M059J (cell line): ENCODE results near the gene BRAF. TPM values are rescaled to one million over a fixed set of nuclear protein-coding genes. Genes with fewer than 3 reads are reported as not detected.
"Not testable (repeated sequence)": the region's sequence is repeated elsewhere in the genome, so short reads cannot be mapped to it uniquely, and the experiment has no call there.

ENCODE experiments used
- DNase-seq: peaks from one replicate; pipeline ENCODE4 v3.0.0-alpha.2; 2012; ENCODE audit warnings: low read depth
- total RNA-seq: library from RNA; depleted of rRNA; stranded (reverse); fragments of >200 nt; shearing (Covaris generic); gene quantifications from 2 replicates; pipeline ENCODE4 v1.2.3, GENCODE V29; 2014; rRNA removed

Gene BRAF
- 8.2 and 10.3 TPM in 2 replicates for total RNA-seq

DNA sequence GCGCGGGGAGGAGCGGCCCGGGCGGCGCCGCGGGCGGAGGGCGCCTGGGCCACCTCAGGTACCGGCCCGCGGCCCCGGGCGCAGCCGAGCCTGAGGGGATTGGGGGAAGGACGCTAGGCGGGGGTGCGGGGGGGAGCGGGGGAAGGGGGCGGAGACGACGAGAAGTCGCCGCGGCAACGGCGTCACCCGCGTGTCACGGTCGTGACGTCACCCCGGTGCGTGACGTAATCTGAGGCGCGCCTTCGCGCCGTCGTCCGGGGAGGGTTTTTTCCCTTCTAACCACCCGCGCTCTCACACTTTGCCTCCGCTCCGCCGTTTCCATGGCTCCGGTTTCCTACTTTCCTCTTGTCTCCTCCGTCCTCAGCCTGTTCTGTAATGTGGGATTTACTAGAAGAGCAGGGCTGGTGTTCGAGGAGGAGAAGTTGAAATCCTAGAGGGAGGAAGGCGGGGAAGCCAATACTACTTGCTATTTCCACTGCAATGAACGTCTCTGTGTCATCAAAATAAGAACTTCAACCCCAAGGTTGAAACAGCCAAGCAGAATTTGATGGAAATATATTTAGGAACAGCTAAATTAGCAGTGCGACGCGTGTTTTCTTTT, at the start of gene BRAF:
BRAF (minus strand) TSS at position 109 of the 601 bp plus-strand sequence. CDS start 226 bp downstream, outside the sequence.
- DNase-seq, result peak; percentile 84

DNA sequence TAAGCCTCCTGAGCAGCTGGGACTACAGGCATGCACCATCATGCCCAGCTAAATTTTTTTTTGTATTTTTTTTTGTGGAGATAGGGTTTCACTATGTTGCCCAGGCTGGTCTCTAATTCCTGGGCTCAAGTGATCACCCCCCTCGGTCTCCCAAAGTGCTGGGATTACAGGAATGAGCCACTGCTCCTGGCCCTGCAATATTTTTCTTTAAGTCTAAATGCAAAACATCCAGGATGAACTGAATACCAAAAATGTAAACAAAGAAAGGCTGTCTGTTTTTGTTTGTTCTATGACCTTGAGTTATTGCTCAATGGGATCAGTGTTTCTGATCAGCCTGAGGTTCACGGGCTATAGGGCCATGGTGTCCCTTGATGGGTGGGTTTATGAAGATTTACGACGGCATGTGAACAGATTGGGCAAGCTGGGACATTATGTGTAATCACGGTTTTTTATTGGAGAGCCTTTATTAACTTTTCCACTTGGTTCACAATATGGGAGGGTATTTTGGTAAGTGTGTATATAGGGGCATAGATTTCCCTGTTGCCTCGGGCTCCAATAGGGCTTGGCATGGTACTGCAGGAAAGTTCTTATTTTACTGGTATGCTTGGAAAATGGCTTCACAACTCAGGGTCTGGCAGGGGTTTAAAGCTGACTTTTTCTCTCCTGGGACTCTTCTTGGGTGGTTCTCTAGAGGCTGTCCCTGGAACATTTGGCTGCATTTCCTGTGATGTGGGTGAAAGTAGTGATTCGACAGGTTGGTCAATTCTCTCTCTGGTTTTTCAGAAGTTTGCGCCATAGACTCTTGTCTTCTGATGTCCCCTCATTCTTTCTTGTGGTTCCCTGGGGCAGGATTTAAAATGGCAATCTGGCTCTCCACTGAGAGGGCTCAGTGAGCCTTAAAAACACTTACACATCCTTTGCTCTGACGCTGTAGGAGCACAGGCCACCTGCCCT, 48.4 kb upstream of the BRAF start:
- no peak for DNase-seq

DNA sequence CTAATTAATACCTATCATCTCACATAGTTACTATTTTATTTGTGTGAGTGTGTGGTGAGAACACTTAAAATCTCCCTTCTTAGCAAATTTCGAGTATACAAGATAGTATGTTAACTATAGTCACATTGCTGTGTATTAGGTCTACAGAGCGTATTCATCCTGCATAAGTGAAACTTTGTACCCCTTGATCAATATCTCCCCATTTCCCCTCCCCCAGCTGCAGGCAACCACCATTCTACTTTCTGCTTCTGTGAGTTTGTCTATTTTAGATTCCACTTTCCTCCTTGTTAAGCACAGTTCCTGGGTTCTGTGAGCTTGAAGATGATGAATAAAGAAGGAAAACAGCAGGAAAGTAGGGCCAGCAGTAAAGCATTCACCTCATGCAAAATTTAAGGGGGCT, 47.6 kb upstream of the BRAF start:
- DNase-seq, result no peak

DNA sequence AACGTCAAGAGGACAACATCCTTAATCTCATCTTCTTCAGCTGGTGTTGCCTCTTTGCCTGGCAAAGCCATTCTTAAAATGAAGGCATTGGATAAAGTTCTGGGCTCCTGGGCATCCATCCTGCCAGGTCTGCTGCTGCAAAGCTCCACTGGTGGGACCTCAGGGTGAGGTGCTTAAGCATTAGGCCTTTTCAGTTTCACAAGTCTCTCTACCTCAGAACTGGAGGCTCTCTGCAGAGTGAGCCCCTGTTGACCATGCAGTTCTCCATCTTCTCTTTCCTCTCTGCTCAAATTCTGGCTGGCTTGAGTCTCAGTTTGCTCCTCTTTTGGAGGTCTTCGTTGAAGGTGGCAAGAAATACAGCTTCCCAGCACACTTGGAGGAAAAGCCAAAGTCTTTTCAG, 42.7 kb upstream of the BRAF start:
- no peak for DNase-seq

DNA sequence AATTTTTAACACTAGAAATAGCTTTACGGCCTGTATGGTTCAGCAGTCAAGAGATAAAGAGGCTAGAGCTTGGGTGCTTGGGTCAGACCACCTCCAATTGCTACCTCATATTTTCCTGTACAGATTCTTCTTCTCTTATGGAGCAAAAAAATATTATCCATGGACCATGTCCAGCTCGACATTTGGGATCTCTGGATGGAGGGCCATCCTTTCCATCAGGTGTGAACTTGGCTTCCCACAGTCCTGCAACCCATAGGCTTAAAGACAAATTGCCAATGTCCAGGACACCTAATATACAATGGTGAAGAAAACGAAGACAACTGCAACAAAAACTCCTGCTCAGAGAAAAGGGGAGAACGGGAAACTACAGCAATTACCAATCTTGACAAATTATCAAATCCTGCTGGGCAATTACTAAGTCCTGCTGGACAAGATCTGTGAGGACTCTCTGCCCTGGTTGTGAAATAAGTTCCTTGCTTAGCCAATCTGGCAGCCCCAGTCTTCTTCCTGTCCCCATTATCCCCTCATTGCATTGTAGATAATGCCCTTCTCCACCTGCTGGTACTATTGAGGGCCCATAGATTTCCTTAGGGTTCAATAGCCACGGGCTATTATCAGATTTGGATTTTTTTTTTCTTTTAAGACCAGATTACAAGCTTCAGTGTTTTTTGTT, 42.0 kb upstream of the BRAF start:
- DNase-seq, result no peak

DNA sequence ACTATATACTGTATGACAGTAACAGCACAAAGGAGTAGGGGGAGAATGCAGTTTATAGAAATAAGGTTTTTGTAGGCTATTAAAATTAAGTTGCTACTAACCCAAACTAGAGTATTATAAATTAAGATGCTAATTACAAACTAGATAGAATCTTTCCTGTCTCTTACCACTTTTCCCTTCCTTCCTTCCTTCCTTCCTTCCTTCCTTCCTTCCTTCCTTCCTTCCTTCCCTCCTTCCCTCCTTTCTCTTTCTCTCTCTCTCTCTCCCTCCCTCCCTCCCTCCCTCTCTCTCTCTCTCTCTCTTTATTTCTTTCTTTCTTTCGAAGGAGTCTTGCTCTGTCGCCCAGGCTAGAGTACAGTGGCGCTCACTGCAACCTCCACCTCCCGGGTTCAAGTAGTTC, 36.4 kb upstream of the BRAF start:
- no peak for DNase-seq

DNA sequence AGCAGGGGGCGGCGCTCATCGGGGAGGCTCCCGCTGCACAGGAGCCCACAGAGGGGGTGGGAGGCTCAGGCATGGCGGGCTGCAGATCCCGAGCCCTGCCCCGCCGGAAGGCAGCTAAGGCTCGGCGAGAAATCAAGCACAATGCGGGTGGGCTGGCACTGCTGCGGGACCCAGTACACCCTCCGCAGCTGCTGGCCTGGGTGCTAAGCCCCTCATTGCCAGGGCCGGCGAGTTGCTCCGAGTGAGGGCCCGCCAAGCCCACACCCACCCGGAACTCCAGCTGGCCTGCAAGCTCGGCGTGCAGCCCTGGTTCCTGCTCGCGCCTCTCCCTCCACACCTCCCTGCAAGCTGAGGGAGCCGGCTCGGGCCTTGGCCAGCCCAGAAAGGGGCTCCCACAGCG, 32.3 kb upstream of the BRAF start:
- not testable (repeated sequence) for DNase-seq

DNA sequence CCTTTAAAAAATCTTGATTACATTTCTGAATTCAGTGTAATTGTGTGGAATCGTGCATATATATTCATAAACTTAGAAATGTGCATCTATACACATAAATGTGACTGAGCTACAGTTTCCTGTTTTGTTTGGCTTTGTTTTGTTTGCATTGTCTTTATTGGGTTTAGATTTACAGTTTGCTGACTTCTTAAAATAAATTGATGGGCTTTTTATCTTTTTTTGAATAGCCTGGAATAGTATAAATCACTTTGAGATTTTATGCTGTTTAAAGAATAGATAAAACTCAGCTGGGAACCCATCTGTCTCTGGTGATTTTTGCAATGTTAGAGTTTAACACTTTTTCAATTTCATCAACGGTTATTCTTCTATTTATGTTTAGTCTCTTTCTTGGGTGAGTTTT, 21.2 kb upstream of the BRAF start:
- DNase-seq, result no peak

DNA sequence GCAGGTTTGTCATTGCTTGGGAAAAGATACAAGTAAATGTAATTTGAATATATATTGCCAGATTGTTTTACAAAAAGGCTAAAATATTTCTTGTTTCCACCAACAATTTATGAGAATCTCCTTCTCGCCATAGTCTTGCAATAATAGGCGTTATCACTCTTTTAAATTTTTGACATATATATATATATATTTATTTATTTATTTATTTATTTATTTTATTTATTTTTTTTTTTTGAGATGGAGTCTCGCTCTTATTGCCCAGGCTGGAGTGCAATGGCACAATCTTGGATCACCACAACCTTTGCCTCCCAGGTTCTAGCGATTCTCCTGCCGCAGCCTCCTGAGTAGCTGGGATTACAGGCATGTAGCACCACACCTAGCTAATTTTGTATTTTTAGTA, 17.5 kb upstream of the BRAF start:
- DNase-seq, result not testable (repeated sequence)

DNA sequence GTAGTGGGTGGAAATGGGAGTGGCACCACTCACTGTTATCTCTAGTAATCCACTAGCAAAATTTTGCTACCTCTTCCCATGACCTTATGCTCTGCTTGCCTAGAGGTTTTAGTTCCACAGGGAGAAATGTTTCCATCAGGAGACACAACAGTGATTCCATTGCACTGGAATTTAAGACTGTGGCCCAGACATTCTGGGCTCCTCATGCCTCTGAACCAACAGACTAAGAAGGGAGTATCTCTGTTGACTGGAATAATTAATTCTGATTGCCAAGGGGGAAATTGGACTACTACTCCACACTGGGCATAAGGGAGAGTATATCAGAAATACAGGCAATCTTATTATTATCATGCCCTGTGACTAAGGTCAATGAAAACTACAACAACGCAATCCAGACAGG, 16.2 kb upstream of the BRAF start:
- peak; percentile 14 for DNase-seq

DNA sequence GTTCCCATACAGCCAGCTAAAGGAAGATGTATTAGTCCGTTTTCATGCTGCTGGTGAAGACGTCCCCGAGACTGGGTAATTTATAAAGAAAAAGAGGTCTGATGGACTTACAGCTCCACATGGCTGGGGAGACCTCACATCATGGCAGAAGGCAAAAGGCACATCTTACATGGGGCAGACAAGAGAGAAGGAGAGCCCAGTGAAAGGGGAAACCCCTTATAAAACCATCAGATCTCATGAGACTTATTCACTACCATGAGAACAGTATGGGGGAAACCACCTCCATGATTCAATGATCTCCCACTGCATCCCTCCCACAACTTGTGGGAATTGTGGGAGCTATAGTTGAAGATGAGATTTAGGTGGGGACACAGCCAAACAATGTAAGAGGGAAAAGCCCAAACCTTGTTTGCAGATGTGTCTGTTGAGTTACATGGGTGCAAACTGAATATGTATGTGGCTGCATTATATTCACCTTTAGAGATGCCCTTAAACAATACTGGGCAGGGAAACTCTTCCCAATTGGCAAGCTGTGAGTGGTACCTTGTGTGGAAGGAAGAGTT, 13.1 kb upstream of the BRAF start:
- DNase-seq, result no peak

DNA sequence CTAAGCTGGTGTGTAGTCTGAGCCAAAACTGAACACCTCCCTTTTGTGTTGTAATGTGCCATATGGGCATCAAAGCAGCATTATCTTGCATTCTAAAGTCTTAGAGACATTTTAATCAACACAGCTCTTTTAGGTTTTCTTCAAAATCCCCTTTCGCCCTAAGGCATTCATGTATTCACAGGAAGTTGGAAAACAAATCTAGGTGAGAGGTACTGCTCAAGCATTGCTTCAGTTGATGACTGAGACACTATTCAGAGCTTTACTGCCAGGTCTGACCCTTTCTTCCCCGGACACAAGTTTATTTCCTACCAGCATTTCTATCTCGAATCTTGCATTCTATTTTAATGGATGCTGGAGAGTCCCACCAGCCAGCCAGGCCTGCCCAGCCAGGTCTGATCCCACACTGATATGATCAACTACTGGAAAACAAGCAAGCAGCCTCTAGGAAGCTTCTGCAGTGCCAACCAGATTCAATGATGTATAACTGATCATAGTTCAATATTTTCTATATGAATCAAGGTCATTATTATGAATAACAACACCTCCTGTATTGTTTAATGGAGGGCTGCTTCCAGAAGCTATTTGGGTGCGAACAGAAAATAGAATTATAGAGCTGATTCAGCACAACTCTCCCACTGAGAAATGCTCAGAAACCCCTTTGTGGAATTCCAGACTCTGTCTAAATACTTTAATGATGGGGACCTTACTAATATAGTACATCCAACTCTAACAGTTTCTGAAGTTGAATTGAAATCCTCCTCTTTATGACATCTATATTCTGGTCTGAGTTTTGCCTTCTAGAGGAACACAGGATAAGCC, 4.0 kb upstream of the BRAF start:
- DNase-seq, result peak; percentile 32

DNA sequence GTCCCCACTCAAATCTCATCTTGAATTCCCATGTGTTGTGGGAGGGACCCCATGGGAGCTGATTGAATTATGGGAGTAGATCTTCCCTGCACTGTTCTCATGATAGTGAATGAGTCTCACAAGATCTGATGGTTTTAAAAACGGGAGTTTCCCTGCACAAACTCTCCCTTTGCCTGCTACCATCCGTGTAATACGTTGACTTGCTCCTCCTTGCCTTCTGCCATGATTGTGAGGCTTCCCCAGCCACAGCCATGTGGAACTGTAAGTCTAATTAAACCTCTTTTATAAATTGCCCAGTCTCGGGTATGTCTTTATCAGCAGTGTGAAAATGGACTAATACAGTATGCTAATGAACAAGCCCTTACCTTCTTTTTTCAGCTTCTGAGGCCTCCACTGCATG, 3.2 kb upstream of the BRAF start:
- not testable (repeated sequence) for DNase-seq

DNA sequence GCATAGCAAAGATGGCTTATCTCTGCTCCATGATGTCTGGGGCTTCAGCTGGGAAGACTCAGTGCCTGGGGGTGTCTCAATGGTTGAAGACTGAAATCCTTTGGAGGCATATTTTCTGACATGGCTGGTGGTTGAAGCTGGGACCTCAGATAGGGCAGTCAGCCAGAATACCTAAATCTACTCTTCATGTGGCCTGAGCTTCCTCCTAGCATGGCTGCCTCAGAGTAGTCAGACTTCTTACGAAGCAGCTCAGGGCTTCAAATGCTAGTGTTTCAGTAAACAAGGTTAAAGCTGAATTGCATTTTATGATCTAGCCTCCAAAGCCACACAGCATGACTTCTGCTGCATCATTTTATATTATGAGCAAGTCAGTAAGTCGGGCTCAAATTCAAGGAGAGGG, 2.6 kb upstream of the BRAF start:
- DNase-seq, result no peak

DNA sequence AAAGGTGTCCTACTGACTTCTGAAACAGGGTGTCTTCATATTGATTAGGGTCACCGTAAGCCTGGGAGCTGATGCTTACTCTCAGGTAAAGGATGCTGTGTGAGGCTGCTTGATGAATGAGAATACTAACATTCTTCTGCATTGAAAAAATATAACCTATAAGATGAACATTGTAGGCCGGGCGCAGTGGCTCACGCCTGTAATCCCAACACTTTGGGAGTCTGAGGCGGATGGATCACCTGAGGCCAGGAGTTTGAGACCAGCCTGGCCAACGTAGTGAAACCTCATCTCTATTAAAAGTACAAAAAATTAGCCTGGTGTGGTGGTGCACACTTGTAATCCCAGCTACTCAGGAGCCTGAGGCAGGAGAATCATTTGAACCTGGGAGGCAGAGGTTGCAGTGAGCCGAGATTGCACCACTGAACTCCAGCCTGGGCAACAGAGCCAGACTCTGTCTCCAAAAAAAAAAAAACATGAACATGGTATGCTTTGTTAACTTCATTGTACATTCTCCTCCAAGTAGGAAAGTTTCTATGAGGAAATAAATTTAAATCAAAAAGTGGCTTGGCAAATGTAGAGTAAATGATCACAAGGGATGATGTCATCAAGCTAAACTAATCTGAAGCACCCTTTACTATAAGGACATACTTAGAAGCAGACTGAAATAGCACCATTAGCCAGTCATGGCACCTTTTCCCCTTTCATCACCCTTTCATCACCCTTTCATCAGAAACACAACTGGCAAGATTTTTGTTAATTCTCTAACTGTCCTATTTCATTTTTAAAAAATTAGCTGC, 1.5 kb upstream of the BRAF start:
- DNase-seq, result no peak

DNA sequence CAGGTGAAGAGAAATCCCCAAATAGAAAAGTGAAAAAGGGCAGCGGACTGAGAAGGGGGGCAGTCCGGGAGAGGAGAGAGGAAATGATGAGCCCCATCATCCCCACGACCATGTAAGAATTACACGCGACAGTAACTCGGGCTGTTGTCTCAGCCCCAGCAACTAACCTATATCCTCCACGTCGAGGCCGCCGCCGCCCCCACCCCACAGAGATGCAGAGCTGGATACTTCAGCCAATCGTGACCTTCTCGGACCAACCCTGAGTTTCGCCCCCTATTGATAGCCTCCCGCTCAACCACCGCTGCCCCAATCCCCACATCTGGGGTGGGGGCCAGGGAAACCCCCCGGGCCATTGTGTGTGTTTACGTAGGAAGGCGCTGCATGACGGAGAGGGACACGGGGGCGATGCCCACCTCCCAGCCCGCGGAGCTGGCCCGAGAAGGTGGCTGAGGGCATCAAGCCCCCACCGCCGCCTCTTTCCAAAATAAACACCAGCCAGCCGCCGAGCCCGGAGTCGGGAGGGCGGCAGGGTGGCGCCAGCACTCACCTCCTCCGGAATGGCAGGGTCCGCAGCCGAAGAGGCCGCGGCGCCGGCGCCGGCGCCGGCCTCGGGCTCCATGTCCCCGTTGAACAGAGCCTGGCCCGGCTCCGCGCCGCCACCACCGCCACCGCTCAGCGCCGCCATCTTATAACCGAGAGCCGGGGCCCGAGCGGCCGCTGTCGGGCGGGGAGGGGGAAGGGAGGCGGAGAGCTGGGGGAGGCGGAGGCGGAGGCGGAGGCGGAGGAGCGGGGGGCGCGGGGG, 509 bp downstream of the BRAF start:
- DNase-seq, result peak; percentile 71

DNA sequence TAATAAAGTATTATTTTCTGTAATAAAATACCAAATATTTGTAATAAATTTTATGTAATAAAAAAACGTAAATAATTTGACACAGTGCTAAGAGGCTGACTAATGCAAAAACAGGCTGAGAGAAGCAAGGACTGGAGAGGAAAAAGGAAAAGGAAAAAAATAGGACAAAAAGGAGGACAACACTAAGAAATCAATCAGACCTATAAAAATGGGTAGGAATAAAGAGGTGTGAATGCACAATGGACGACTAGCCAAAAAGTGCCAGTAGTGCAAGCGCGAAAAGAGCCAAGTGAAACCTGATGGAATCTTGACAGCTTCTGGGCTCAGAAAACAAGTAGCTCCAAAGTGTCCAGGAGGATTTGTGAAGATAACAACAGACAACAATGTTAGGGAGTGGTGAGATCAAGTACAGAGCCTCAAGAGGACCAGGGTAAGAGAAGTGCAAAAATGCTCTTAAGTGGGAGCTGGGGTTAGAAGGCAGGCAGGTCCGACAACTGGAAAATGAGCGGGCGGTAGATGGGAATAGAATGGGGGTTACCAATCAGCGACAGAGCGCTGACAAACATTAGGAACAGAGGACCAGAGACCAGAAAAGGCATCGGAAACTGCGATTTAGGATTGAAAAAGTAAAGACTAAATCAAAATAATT, 1.2 kb downstream of the BRAF start:
- DNase-seq, result peak; percentile 37

DNA sequence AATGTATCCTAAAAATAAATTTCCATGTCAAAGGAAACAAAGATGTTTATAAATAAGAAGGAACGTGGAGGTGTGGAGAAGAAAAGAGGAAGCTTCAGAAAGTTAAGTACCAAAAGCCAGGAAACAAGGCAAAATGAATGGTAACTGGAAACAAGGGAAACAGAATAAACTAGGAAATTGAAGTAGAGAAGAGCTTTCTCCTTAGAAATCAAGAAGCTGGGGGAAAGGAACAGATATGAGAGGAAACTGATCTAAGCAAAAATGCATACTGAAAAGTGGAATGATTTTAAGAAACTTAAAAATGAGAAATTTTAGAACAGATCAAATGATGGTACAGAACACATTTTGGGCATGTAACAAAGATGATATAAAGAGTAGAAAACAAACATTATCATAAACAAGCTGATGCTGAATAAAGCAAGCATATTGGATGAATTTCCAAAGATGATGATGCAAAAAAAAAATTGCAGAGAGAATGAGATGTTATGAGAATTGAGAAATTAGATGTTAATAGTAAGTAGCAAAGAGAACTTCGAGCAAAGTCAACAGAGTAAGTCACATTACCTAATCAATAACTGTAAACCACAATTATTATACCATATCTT, 1.9 kb downstream of the BRAF start:
- DNase-seq, result no peak

DNA sequence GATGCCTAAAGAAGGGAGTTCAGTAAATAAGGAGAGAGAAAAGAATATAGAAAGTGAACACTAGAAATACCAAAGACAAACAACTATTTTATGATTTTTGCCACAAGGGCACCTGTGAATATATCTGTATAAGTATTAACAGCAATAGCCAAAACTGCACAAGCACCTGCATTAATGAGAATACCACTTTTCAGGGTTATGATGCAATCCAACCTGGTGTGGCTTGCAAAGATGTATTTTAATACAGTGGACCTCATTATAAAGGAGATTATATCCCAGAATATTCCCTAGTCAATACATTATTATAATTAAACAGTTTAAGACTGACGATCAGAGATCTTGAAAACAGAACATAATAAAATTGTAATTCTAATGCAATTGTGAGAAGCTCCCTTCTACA, 4.0 kb downstream of the BRAF start:
- no peak for DNase-seq
